K562 (cell line): ENCODE measurements around the gene RBM12. TPM values are rescaled to one million over a fixed set of nuclear protein-coding genes. Genes with fewer than 3 reads are reported as not detected.

Experiments
- ATAC-seq: fragments of 200-7000 bp; cut with Tn5 transposase; 3 replicates; pipeline ENCODE4 v1.9.1; 2020; ENCODE audit warnings: moderate library complexity
- BruUV-seq: library from RNA; stranded (reverse); fragments of 400-500 nt; replicated peaks from 2 replicates; lab custom pipeline; 2021; lab: Mats Ljungman, UMichigan
- CTCF ChIA-PET: fragments of 300-600 bp; formaldehyde crosslinking; extraction: SDS; loops from one replicate; lab custom pipeline; 2021; ENCODE audit warnings: low intra/inter-chr PET ratio; lab: Yijun Ruan, JAX
- POLR2A ChIA-PET: fragments of 300-600, 350-650 bp; sonication (Branson Sonifier 250); formaldehyde crosslinking; extraction: SDS; loops from one replicate; lab custom pipeline; 2021; ENCODE audit warnings: antibody characterized with exemption, inconsistent platforms; lab: Yijun Ruan, JAX
- DNase-seq, 4 experiments: peaks; one replicate each; pipeline versions ENCODE4 v3.0.0 to v3.0.0-alpha.2; 2011 to 2018; ENCODE audit warnings: low spot score in 3 of 4, mixed read lengths in 3 of 4; ENCODE audit errors: extremely low read depth in 1 of 4
- FAIRE-seq: peaks from 2 replicates; lab custom pipeline; 2011; peaks lifted over from hg19 to GRCh38; lab: Jason Lieb, UNC
- H2AFZ ChIP-seq: 2 replicates; pipeline ENCODE4 v1.6.0; 2011; ENCODE audit warnings: low read depth, low read length, control low read depth, inconsistent platforms
- H3K27ac ChIP-seq: fragments of 200-600 bp; 3 replicates; pipeline ENCODE4 v1.8.0; 2011; ENCODE audit warnings: low read depth, mild to moderate bottlenecking, control low read depth, inconsistent platforms, low read length, moderate library complexity, mixed read lengths; ENCODE audit errors: extremely low read depth
- H3K27me3 ChIP-seq, 2 experiments: fragments of 300-600 bp in 1 of 2; 2 replicates in 1 of 2; 3 replicates in 1 of 2; pipeline versions ENCODE4 v1.6.0 to v1.8.0; 2011; ENCODE audit warnings: inconsistent platforms in 2 of 2, low read length in 2 of 2, mild to moderate bottlenecking in 1 of 2, mixed read lengths in 1 of 2, moderate library complexity in 1 of 2; ENCODE audit not compliant: control insufficient read depth in 2 of 2, insufficient read depth in 2 of 2
- H3K36me3 ChIP-seq: fragments of 300-600 bp; 3 replicates; pipeline ENCODE4 v1.8.0; 2011; ENCODE audit warnings: mild to moderate bottlenecking, low read length, inconsistent platforms; ENCODE audit not compliant: control insufficient read depth, insufficient read depth
- H3K4me1 ChIP-seq, 2 experiments: fragments of 200-600 bp in 1 of 2; replicated peaks in 1 of 2; 2 replicates in 1 of 2; 3 replicates in 1 of 2; pipeline versions ENCODE4 v1.5.1 to v1.8.0; 2011; ENCODE audit warnings: inconsistent platforms in 2 of 2, low read length in 2 of 2, mild to moderate bottlenecking in 1 of 2, mixed read lengths in 1 of 2, moderate library complexity in 1 of 2; ENCODE audit not compliant: control insufficient read depth in 2 of 2, insufficient read depth in 2 of 2
- H3K4me2 ChIP-seq: 2 replicates; pipeline ENCODE4 v1.6.1; 2011; ENCODE audit warnings: low read length, control low read depth, inconsistent platforms, mixed read lengths; ENCODE audit not compliant: insufficient read depth
- H3K4me3 ChIP-seq: fragments of 200-600 bp; sonication (generic), shearing (Covaris generic); 2 replicates; pipeline ENCODE4 v1.5.1; 2016; ENCODE audit warnings: control low read depth, inconsistent platforms
- H3K79me2 ChIP-seq: fragments of 200-600 bp; 3 replicates; pipeline ENCODE4 v1.8.0; 2011; ENCODE audit warnings: low read length, inconsistent platforms; ENCODE audit not compliant: control insufficient read depth, insufficient read depth
- H3K9ac ChIP-seq, 2 experiments: 2 replicates each; pipeline versions ENCODE4 v1.6.0 to v1.6.1; 2011; ENCODE audit warnings: low read depth in 2 of 2, low read length in 2 of 2, control low read depth in 1 of 2, inconsistent platforms in 1 of 2, mild to moderate bottlenecking in 1 of 2, mixed read lengths in 1 of 2; ENCODE audit not compliant: insufficient read depth in 1 of 2
- H3K9me1 ChIP-seq: one replicate; pipeline ENCODE4 v1.6.0; 2011; ENCODE audit warnings: inconsistent platforms, mild to moderate bottlenecking, low read length, moderate library complexity; ENCODE audit not compliant: control insufficient read depth, insufficient read depth
- H3K9me3 ChIP-seq: replicated peaks from 2 replicates; pipeline ENCODE4 v1.5.1; 2011; ENCODE audit warnings: low read depth, low read length, inconsistent platforms; ENCODE audit not compliant: control insufficient read depth, insufficient read depth
- H4K20me1 ChIP-seq: replicated peaks from 2 replicates; pipeline ENCODE4 v1.6.1; 2011; ENCODE audit warnings: low read length, inconsistent platforms, mixed read lengths; ENCODE audit not compliant: control insufficient read depth, insufficient read depth
- CEBPZ ChIP-seq: fragments of 150-350 bp; IDR thresholded peaks from 2 replicates; pipeline ENCODE4 v1.6.1; 2014; ENCODE audit warnings: low read depth, mild to moderate bottlenecking, low read length, borderline replicate concordance
- CREBBP ChIP-seq: IDR thresholded peaks from one replicate; pipeline ENCODE4 v1.6.1; 2012; ENCODE audit warnings: low read depth, mild to moderate bottlenecking, control low read depth, inconsistent platforms, low read length
- FOXO4 ChIP-seq: fragments of 450-650 bp; formaldehyde crosslinking; IDR thresholded peaks from 2 replicates; pipeline ENCODE4 v1.4.0; 2020; ENCODE audit warnings: mild to moderate bottlenecking, moderate library complexity
- ILK ChIP-seq: fragments of 450-650 bp; IDR thresholded peaks from 2 replicates; pipeline ENCODE4 v1.6.1; 2016; ENCODE audit warnings: missing genetic modification characterization, low read depth, mild to moderate bottlenecking, missing compliant biosample characterization, moderate library complexity, borderline replicate concordance
- NRF1 ChIP-seq, 2 experiments: fragments of 450-650 bp; IDR thresholded peaks in 1 of 2; conservative IDR thresholded peaks in 1 of 2; 2 replicates each; pipeline ENCODE4 v1.6.1; 2014; ENCODE audit warnings: mild to moderate bottlenecking in 2 of 2
- PRPF4 ChIP-seq: fragments of 200-400 bp; formaldehyde crosslinking; IDR thresholded peaks from one replicate; pipeline ENCODE4 v1.6.1; 2017; ENCODE audit warnings: low read length, low read depth, mild to moderate bottlenecking; ENCODE audit not compliant: insufficient read depth, poor library complexity, severe bottlenecking
- RBBP5 ChIP-seq: fragments of 200-600 bp; sonication (generic); IDR thresholded peaks from 2 replicates; pipeline ENCODE4 v1.6.1; 2012; ENCODE audit warnings: borderline replicate concordance, mild to moderate bottlenecking, low read length, control low read depth, inconsistent platforms; ENCODE audit not compliant: insufficient read depth, poor library complexity, severe bottlenecking
- SUPT5H ChIP-seq: fragments of 450-650 bp; IDR thresholded peaks from 2 replicates; pipeline ENCODE4 v1.6.1; 2016
- THAP7 ChIP-seq: fragments of 250-450 bp; sonication (Bioruptor Pico); IDR thresholded peaks from 2 replicates; pipeline ENCODE4 v1.5.0; 2021
- ZBTB12 ChIP-seq: fragments of 250-450 bp; sonication (Bioruptor Pico); IDR thresholded peaks from 2 replicates; pipeline ENCODE4 v1.4.0; 2020
- ZBTB8A ChIP-seq: fragments of 450-650 bp; IDR thresholded peaks from 2 replicates; pipeline ENCODE4 v1.6.1; 2018; ENCODE audit warnings: mild to moderate bottlenecking, moderate library complexity; ENCODE audit not compliant: partially characterized antibody
- ZKSCAN3 ChIP-seq: fragments of 250-450 bp; sonication (Bioruptor Pico); IDR thresholded peaks from 2 replicates; pipeline ENCODE4 v1.4.0; 2020
- ZNF655 ChIP-seq: fragments of 250-450 bp; sonication (Bioruptor Pico); IDR thresholded peaks from 2 replicates; pipeline ENCODE4 v1.5.0; 2021
- ZNF766 ChIP-seq: fragments of 200-800 bp; sonication (Bioruptor generic); conservative IDR thresholded peaks from 2 replicates; pipeline ENCODE4 v1.6.1; 2016; ENCODE audit warnings: missing genetic modification characterization, missing compliant biosample characterization
- in situ Hi-C: fragments of 300-500 bp; cut with MboI; formaldehyde crosslinking; loops from 4 replicates; pipeline ENCODE4 v1.15.0; 2018; ENCODE audit warnings: inconsistent platforms, mixed read lengths
- intact Hi-C: fragments of 100-400 bp; cut with micrococcal nuclease; formaldehyde crosslinking; loops from 2 replicates; pipeline ENCODE4 v1.14.2; 2022
- polyA plus RNA-seq, 8 experiments: library from polyadenylated mRNA; depleted of rRNA in 4 of 8; stranded (reverse) in 5 of 8; unstranded in 3 of 8; fragments of >200 nt; fragmentation: Nextera tagmentation in 2 of 8; fragmentation: Illumina TruSeq in 1 of 8; extraction: Ambion mirVana in 2 of 8; extraction: Trizol in 1 of 8; gene quantifications; 2 replicates each; pipeline versions ENCODE4 v1.2.1 to v1.2.3, GENCODE V29; 2011 to 2014; ENCODE audit warnings: inconsistent platforms in 1 of 8, missing spikeins in 1 of 8
- total RNA-seq, 7 experiments: library from RNA; depleted of rRNA in 6 of 7; stranded (reverse); fragments of >200 nt in 6 of 7; fragmentation: Illumina TruSeq in 2 of 7; extraction: Trizol in 2 of 7; gene quantifications; 2 replicates each; pipeline versions ENCODE4 v1.2.1 to v1.2.3, GENCODE V29; 2011 to 2021; ENCODE audit warnings: low replicate concordance in 1 of 7

Gene RBM12
- total and polyA plus RNA-seq, 9 of the 15 experiments (the other 6 are each of a cell fraction or from before 2014, with no cell fraction given) = 5.0 to 162 (median 73.3) TPM

- FAIRE-seq (no peak), ATAC-seq (no peak), DNase-seq (no peak)
- Histone ChIP-seq H3K36me3 (peaks cover 97% of the 10 kb centered on the region), H2AFZ (no peak overlapping the region), H3K27ac (no peak overlapping the region), H3K9ac (no peak overlapping the region), H4K20me1 (no peaks in the 10 kb centered on the region; the same call in 1 of the 2 replicates), H3K27me3 (no peaks in the 10 kb centered on the region), H3K4me1 (no peaks in the 10 kb centered on the region), H3K4me3 (no peak overlapping the region), H3K4me2 (no peak overlapping the region), H3K9me1 (no peaks in the 10 kb centered on the region), H3K79me2 (peaks cover 56% of the 10 kb centered on the region), H3K9me3 (no peaks in the 10 kb centered on the region)
- in situ Hi-C loops = no loop called here
- CTCF ChIA-PET = interaction anchor here (0.5 kb wide), 1 partner anchor 21 kb away, joined by 3 read pairs; no protein-coding TSS in a partner anchor
- BruUV-seq = TSS peak; percentile 2
- intact Hi-C loops = no loop called here
- POLR2A ChIA-PET = interaction anchor here (0.7 to 12.6 kb wide), 3 partner anchors 9 to 11 kb away, joined by 3 to 102 read pairs (median 5); partner anchors contain the start of genes NFS1 and ROMO1
- no peak for TF ChIP-seq ZNF655 (CRISPR knock-in tag)
- no peak for TF ChIP-seq CREBBP
- no peak for TF ChIP-seq ZKSCAN3 (CRISPR knock-in tag)
- no peak for TF ChIP-seq THAP7 (CRISPR knock-in tag)
- TF ChIP-seq ZNF766 (CRISPR knock-in tag) = no peak
- no peak for TF ChIP-seq PRPF4
- TF ChIP-seq RBBP5 = no peak
- no peak for TF ChIP-seq NRF1 (conservative IDR thresholded peaks at IDR 0.05 in 1 of 2, IDR thresholded peaks at IDR 0.05 in 1 of 2)
- no peak for TF ChIP-seq ZBTB8A
- TF ChIP-seq ZBTB12 = no peak
- no peak for TF ChIP-seq CEBPZ
- TF ChIP-seq SUPT5H = no peak
- no peak for TF ChIP-seq FOXO4 (CRISPR knock-in tag)
- no peak for TF ChIP-seq ILK (tag)
Measured at GRCh38 chr20:35710039-35710438, 45.3 kb upstream of the RBM12 start.
